HUES6 (cell line): ENCODE data around the gene USP3.

Experiments
- H3K27ac ChIP-seq: 2 replicates; pipeline ENCODE4 v1.7.0; 2013; ENCODE audit warnings: low read depth, mild to moderate bottlenecking, low read length, inconsistent platforms
- H3K27me3 ChIP-seq: 2 replicates; pipeline ENCODE4 v1.6.1; 2013; ENCODE audit warnings: low read length; ENCODE audit not compliant: control insufficient read depth, insufficient read depth
- H3K36me3 ChIP-seq: 2 replicates; pipeline ENCODE4 v1.6.1; 2013; ENCODE audit warnings: low read length; ENCODE audit not compliant: control insufficient read depth, insufficient read depth
- H3K4me1 ChIP-seq: 2 replicates; pipeline ENCODE4 v1.6.1; 2013; ENCODE audit warnings: low read length; ENCODE audit not compliant: control insufficient read depth, insufficient read depth
- H3K4me3 ChIP-seq: 2 replicates; pipeline ENCODE4 v1.5.1; 2013; ENCODE audit warnings: low read depth, low read length
- H3K9ac ChIP-seq: one replicate; pipeline ENCODE4 v1.6.1; 2013; ENCODE audit warnings: mild to moderate bottlenecking, low read length
- H3K9me3 ChIP-seq: 2 replicates; pipeline ENCODE4 v1.6.1; 2013; ENCODE audit warnings: low read depth, low read length; ENCODE audit not compliant: control insufficient read depth, insufficient read depth

The USP3 gene

GRCh38 chr15:63623232-63623969 lies 119.0 kb downstream of the USP3 start:
- H3K36me3 ChIP-seq = peaks cover 51% of the 10 kb centered on the region

GRCh38 chr15:63626955-63627354 lies 122.6 kb downstream of the USP3 start:
- no peaks in the 10 kb centered on the region for H3K27me3 ChIP-seq
- no peaks in the 10 kb centered on the region for H3K4me1 ChIP-seq
- no peak overlapping the region for H3K4me3 ChIP-seq
- H3K9me3 ChIP-seq = no peaks in the 10 kb centered on the region
- no peak overlapping the region for H3K27ac ChIP-seq
- H3K9ac ChIP-seq = no peak overlapping the region
- peaks cover 78% of the 10 kb centered on the region for H3K36me3 ChIP-seq

More at GRCh38 chr15:63623232-63623969, 119.0 kb downstream of the USP3 start:
- H3K4me1 ChIP-seq = no peaks in the 10 kb centered on the region
- no peaks in the 10 kb centered on the region for H3K27me3 ChIP-seq
- H3K27ac ChIP-seq = no peak overlapping the region
- no peak overlapping the region for H3K9ac ChIP-seq
- no peaks in the 10 kb centered on the region for H3K9me3 ChIP-seq
- H3K4me3 ChIP-seq = no peak overlapping the region

- peaks cover 77% of the 10 kb centered on the region for H3K36me3 ChIP-seq
- H3K4me3 ChIP-seq = no peak overlapping the region
- H3K4me1 ChIP-seq = no peaks in the 10 kb centered on the region
- H3K27me3 ChIP-seq = no peaks in the 10 kb centered on the region
- H3K9ac ChIP-seq = no peak overlapping the region
- H3K27ac ChIP-seq = no peak overlapping the region
- H3K9me3 ChIP-seq = no peaks in the 10 kb centered on the region
Observed at GRCh38 chr15:63628123-63628822, 123.9 kb downstream of the USP3 start.

- Histone ChIP-seq H3K4me1 (no peaks in the 10 kb centered on the region), H3K27me3 (no peaks in the 10 kb centered on the region), H3K9ac (no peak overlapping the region), H3K36me3 (peaks cover 67% of the 10 kb centered on the region), H3K27ac (no peak overlapping the region), H3K4me3 (no peak overlapping the region), H3K9me3 (no peaks in the 10 kb centered on the region)
Observed at GRCh38 chr15:63630036-63630751, 125.8 kb downstream of the USP3 start.

GRCh38 chr15:63633312-63633711 lies 128.9 kb downstream of the USP3 start:
- Histone ChIP-seq H3K27me3 (no peaks in the 10 kb centered on the region), H3K4me3 (no peak overlapping the region), H3K9me3 (no peaks in the 10 kb centered on the region), H3K27ac (no peak overlapping the region), H3K4me1 (no peaks in the 10 kb centered on the region), H3K9ac (no peak overlapping the region), H3K36me3 (peaks cover 64% of the 10 kb centered on the region)

- H3K27me3 ChIP-seq = no peaks in the 10 kb centered on the region
- H3K4me3 ChIP-seq = no peak overlapping the region
- peaks cover 67% of the 10 kb centered on the region for H3K36me3 ChIP-seq
- H3K27ac ChIP-seq = no peak overlapping the region
- H3K9me3 ChIP-seq = no peaks in the 10 kb centered on the region
- no peak overlapping the region for H3K9ac ChIP-seq
- H3K4me1 ChIP-seq = no peaks in the 10 kb centered on the region
Observed at GRCh38 chr15:63634154-63634553, 129.8 kb downstream of the USP3 start.

- H3K36me3 ChIP-seq = peaks cover 72% of the 10 kb centered on the region
- no peaks in the 10 kb centered on the region for H3K4me1 ChIP-seq
- H3K4me3 ChIP-seq = no peak overlapping the region
- H3K27ac ChIP-seq = no peak overlapping the region
- H3K9ac ChIP-seq = no peak overlapping the region
- no peaks in the 10 kb centered on the region for H3K9me3 ChIP-seq
- no peaks in the 10 kb centered on the region for H3K27me3 ChIP-seq
Observed at GRCh38 chr15:63636518-63637061, 132.2 kb downstream of the USP3 start.

GRCh38 chr15:63638839-63639238 lies 134.4 kb downstream of the USP3 start:
- H3K9me3 ChIP-seq = no peaks in the 10 kb centered on the region
- H3K4me3 ChIP-seq = no peak overlapping the region
- H3K27ac ChIP-seq = no peak overlapping the region
- H3K9ac ChIP-seq = no peak overlapping the region
- peaks cover 61% of the 10 kb centered on the region for H3K36me3 ChIP-seq
- no peaks in the 10 kb centered on the region for H3K4me1 ChIP-seq
- H3K27me3 ChIP-seq = no peaks in the 10 kb centered on the region

GRCh38 chr15:63640146-63640545 lies 135.8 kb downstream of the USP3 start:
- Histone ChIP-seq H3K27ac (no peak overlapping the region), H3K4me1 (no peaks in the 10 kb centered on the region), H3K9me3 (no peaks in the 10 kb centered on the region), H3K9ac (no peak overlapping the region), H3K36me3 (peaks cover 71% of the 10 kb centered on the region), H3K4me3 (no peak overlapping the region), H3K27me3 (no peaks in the 10 kb centered on the region)
